Duodenal mucosa (tissue), 2 donors: ENCODE data around the gene PIAS4.
A peak's percentile ranks its signal among the peaks of the same experiment; 100 is the strongest.

Experiments
- H3K27ac ChIP-seq: one replicate; pipeline ENCODE4 v1.7.0; 2013; ENCODE audit warnings: low read depth, low read length
- H3K27me3 ChIP-seq, 2 donors: one replicate each; pipeline ENCODE4 v1.7.0; 2013; ENCODE audit warnings: low read length in 2 of 2, control low read depth in 1 of 2; ENCODE audit not compliant: insufficient read depth in 2 of 2, control insufficient read depth in 1 of 2
- H3K36me3 ChIP-seq, 2 donors: one replicate each; pipeline ENCODE4 v1.7.0; 2013; ENCODE audit warnings: low read length in 2 of 2, control low read depth in 1 of 2; ENCODE audit not compliant: insufficient read depth in 2 of 2, control insufficient read depth in 1 of 2
- H3K4me1 ChIP-seq, 2 donors: one replicate each; pipeline ENCODE4 v1.7.0; 2013; ENCODE audit warnings: low read length in 2 of 2, control low read depth in 1 of 2; ENCODE audit not compliant: insufficient read depth in 2 of 2, control insufficient read depth in 1 of 2
- H3K4me3 ChIP-seq, 2 donors: one replicate each; pipeline ENCODE4 v1.7.0; 2013; ENCODE audit warnings: low read length in 2 of 2, low read depth in 1 of 2
- H3K9ac ChIP-seq, 2 donors: one replicate each; pipeline ENCODE4 v1.7.0; 2013; ENCODE audit warnings: low read length in 2 of 2, low read depth in 1 of 2
- H3K9me3 ChIP-seq, 2 donors: one replicate each; pipeline ENCODE4 v1.7.0; 2013; ENCODE audit warnings: low read length in 2 of 2, control low read depth in 1 of 2; ENCODE audit not compliant: control insufficient read depth in 1 of 2

Gene PIAS4

GRCh38 chr19:4066176-4066606 is 58.7 kb downstream of the PIAS4 start:
- H3K36me3 ChIP-seq = peaks cover 0 to 6% of the 10 kb centered on the region in 2 donors
- H3K27me3 ChIP-seq = no peaks in the 10 kb centered on the region
- peaks cover 36 to 39% of the 10 kb centered on the region in 2 donors for H3K4me1 ChIP-seq
- H3K9ac ChIP-seq = peak overlapping the region; percentile 43 to 65
- no peaks in the 10 kb centered on the region for H3K9me3 ChIP-seq
- H3K4me3 ChIP-seq = peak overlapping the region; percentile 66 to 75
- peak overlapping the region; percentile 95 for H3K27ac ChIP-seq

GRCh38 chr19:4066682-4067395 is 59.3 kb downstream of the PIAS4 start, which contains the start of gene ZBTB7A:
TSS of gene ZBTB7A (minus strand) at chr19:4066899. CDS start at chr19:4055232, 11,667 bp downstream.
- Histone ChIP-seq H3K9me3 (no peaks in the 10 kb centered on the region), H3K4me1 (peaks cover 30 to 32% of the 10 kb centered on the region in 2 donors), H3K36me3 (peaks cover 0 to 6% of the 10 kb centered on the region in 2 donors), H3K27me3 (no peaks in the 10 kb centered on the region), H3K4me3 (peak within 1 kb of the TSS; percentile 66 to 75), H3K9ac (peak within 1 kb of the TSS; percentile 71 to 76), H3K27ac (peak within 1 kb of the TSS; percentile 95)

GRCh38 chr19:4067396-4068046 is 60.0 kb downstream of the PIAS4 start:
- H3K9me3 ChIP-seq = no peaks in the 10 kb centered on the region
- peaks cover 0 to 6% of the 10 kb centered on the region in 2 donors for H3K36me3 ChIP-seq
- H3K9ac ChIP-seq = peak overlapping the region; percentile 71 to 76
- H3K27me3 ChIP-seq = no peaks in the 10 kb centered on the region
- H3K4me1 ChIP-seq = peaks cover 23 to 25% of the 10 kb centered on the region in 2 donors
- H3K4me3 ChIP-seq = peak overlapping the region; percentile 56 to 62
- peak overlapping the region; percentile 95 for H3K27ac ChIP-seq

GRCh38 chr19:4068047-4068966 is 60.8 kb downstream of the PIAS4 start:
- H3K4me3 ChIP-seq = peak overlapping the region; percentile 56 to 62
- peaks cover 0 to 1% of the 10 kb centered on the region in 2 donors for H3K36me3 ChIP-seq
- no peaks in the 10 kb centered on the region for H3K9me3 ChIP-seq
- H3K4me1 ChIP-seq = peaks cover 15 to 17% of the 10 kb centered on the region in 2 donors
- H3K9ac ChIP-seq = peak overlapping the region; percentile 71 to 76
- no peaks in the 10 kb centered on the region for H3K27me3 ChIP-seq
- H3K27ac ChIP-seq = peak overlapping the region; percentile 95

- Histone ChIP-seq H3K9me3 (no peaks in the 10 kb centered on the region), H3K9ac (no peak overlapping the region), H3K4me1 (peaks cover 10 to 12% of the 10 kb centered on the region in 2 donors), H3K27ac (no peak overlapping the region), H3K27me3 (no peaks in the 10 kb centered on the region), H3K36me3 (no peaks in the 10 kb centered on the region), H3K4me3 (peak overlapping the region in 1 of 2 donors; percentile 35)
Observed at GRCh38 chr19:4069331-4069959, 61.9 kb downstream of the PIAS4 start.

GRCh38 chr19:4071610-4072009 is 64.1 kb downstream of the PIAS4 start:
- H3K27me3 ChIP-seq = no peaks in the 10 kb centered on the region
- no peaks in the 10 kb centered on the region for H3K9me3 ChIP-seq
- H3K36me3 ChIP-seq = no peaks in the 10 kb centered on the region
- no peak overlapping the region for H3K4me3 ChIP-seq
- H3K9ac ChIP-seq = no peak overlapping the region
- H3K4me1 ChIP-seq = peaks cover 10 to 12% of the 10 kb centered on the region in 2 donors
- H3K27ac ChIP-seq = no peak overlapping the region

GRCh38 chr19:4075373-4075772 is 67.8 kb downstream of the PIAS4 start:
- no peaks in the 10 kb centered on the region for H3K27me3 ChIP-seq
- H3K36me3 ChIP-seq = no peaks in the 10 kb centered on the region
- H3K4me3 ChIP-seq = no peak overlapping the region
- no peaks in the 10 kb centered on the region for H3K9me3 ChIP-seq
- no peak overlapping the region for H3K27ac ChIP-seq
- H3K4me1 ChIP-seq = peaks cover 12 to 16% of the 10 kb centered on the region in 2 donors
- no peak overlapping the region for H3K9ac ChIP-seq

GRCh38 chr19:4077007-4077374 is 69.5 kb downstream of the PIAS4 start:
- Histone ChIP-seq H3K27me3 (no peaks in the 10 kb centered on the region), H3K4me1 (peaks cover 12 to 16% of the 10 kb centered on the region in 2 donors), H3K9ac (peak overlapping the region in 1 of 2 donors; percentile 64), H3K9me3 (no peaks in the 10 kb centered on the region), H3K4me3 (no peak overlapping the region), H3K27ac (no peak overlapping the region), H3K36me3 (no peaks in the 10 kb centered on the region)

GRCh38 chr19:4077800-4078684 is 70.5 kb downstream of the PIAS4 start:
- no peaks in the 10 kb centered on the region for H3K27me3 ChIP-seq
- peak overlapping the region; percentile 64 for H3K9ac ChIP-seq
- H3K9me3 ChIP-seq = no peaks in the 10 kb centered on the region
- peak overlapping the region; percentile 50 for H3K27ac ChIP-seq
- peak overlapping the region; percentile 64 to 76 for H3K4me3 ChIP-seq
- no peaks in the 10 kb centered on the region for H3K36me3 ChIP-seq
- H3K4me1 ChIP-seq = peaks cover 12 to 16% of the 10 kb centered on the region in 2 donors
